Neutrophil (primary cell): ENCODE results near the gene GDPD5.
A peak's percentile ranks its signal among the peaks of the same experiment; 100 is the strongest.

Source experiments
- H3K27ac ChIP-seq: fragments of 200-600 bp; sonication (generic); 2 replicates; pipeline ENCODE4 v1.5.1; 2016; ENCODE audit warnings: mild to moderate bottlenecking, moderate library complexity
- H3K27me3 ChIP-seq: fragments of 200-600 bp; sonication (generic); 2 replicates; pipeline ENCODE4 v1.6.0; 2016; ENCODE audit warnings: mild to moderate bottlenecking
- H3K36me3 ChIP-seq: fragments of 200-600 bp; sonication (generic); 2 replicates; pipeline ENCODE4 v1.5.1; 2017
- H3K4me1 ChIP-seq, 2 experiments: fragments of 200-600 bp in 1 of 2; sonication (generic) in 1 of 2; 1 replicate in 1 of 2; 2 replicates in 1 of 2; pipeline versions ENCODE4 v1.5.1 to v1.6.1; 2013 to 2016; ENCODE audit warnings: low read depth in 1 of 2, low read length in 1 of 2, mild to moderate bottlenecking in 1 of 2, moderate library complexity in 1 of 2; ENCODE audit not compliant: control insufficient read depth in 1 of 2, insufficient read depth in 1 of 2
- H3K4me3 ChIP-seq, 2 experiments: fragments of 200-600 bp in 1 of 2; sonication (generic) in 1 of 2; 1 replicate in 1 of 2; 2 replicates in 1 of 2; pipeline ENCODE4 v1.5.1; 2013 to 2016; ENCODE audit warnings: low read depth in 1 of 2, low read length in 1 of 2, mild to moderate bottlenecking in 1 of 2, moderate library complexity in 1 of 2
- H3K9me3 ChIP-seq: fragments of 200-600 bp; sonication (generic); 2 replicates; pipeline ENCODE4 v1.5.1; 2016
- CTCF ChIP-seq: fragments of 200-600 bp; sonication (generic); IDR thresholded peaks from 2 replicates; pipeline ENCODE4 v1.5.1; 2016; ENCODE audit warnings: antibody characterized with exemption

GDPD5 gene

DNA sequence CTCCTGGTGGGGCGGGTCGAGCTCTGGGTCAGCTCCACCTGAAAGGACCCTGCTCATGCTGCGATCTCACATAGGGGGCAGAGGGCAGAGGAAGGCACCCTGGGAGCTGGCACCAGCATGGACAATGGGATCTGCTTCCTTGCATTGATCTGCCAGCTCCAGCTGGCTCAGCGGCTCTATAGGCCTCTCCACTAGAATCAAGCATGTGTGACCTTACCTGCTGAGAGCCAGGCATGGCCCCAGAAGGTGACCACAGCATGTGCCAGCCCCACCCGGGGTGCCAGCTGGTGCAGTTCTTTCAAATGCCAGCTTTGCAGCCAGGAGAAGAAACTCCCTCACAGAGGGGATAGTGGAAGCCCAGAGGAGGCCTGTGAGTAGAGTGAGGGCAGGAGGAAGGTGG is 70.8 kb downstream of the GDPD5 start:
- Histone ChIP-seq H3K36me3 (no peaks in the 10 kb centered on the region), H3K4me3 (no peak overlapping the region), H3K9me3 (no peaks in the 10 kb centered on the region), H3K27ac (no peak overlapping the region), H3K27me3 (no peaks in the 10 kb centered on the region), H3K4me1 (no peaks in the 10 kb centered on the region)
- TF ChIP-seq CTCF = no peak

DNA sequence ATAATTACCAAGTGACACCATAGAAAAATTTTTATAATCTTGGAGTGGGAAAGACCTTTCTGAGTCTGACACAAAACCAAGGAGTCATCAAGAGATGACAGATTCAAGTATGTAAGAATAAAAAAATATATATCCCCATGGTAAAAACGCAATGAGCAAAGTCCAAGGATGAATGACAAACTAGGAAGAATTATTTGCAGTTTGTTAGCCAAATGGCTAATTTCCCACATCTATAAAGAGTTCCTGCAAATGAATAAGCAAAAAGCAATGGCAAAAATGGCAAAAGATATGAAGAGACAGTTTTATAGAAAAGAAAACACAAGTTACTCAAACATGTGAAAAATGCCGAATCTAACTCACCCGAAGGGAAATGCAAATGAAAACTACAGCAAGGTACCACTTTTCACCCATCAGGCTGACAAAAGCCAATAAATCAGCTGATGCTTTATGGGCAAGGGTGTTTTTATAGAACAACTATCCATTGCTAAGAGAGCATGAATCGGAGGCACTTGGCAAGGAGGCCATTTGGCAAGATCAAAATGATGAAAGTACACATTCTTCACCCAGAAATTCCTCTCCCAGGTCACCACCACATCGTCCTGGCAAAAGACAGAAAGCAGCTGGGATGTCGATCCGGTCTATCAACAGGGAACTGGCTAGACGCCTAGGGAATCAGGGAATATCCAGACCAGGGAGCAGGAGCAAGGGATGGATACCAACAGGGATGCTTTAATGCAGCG is 71.7 kb downstream of the GDPD5 start:
- TF ChIP-seq CTCF = no peak
- H3K27ac ChIP-seq = no peak overlapping the region
- H3K27me3 ChIP-seq = no peaks in the 10 kb centered on the region
- no peak overlapping the region for H3K4me3 ChIP-seq
- H3K4me1 ChIP-seq = no peaks in the 10 kb centered on the region
- H3K36me3 ChIP-seq = no peaks in the 10 kb centered on the region
- H3K9me3 ChIP-seq = no peaks in the 10 kb centered on the region

DNA sequence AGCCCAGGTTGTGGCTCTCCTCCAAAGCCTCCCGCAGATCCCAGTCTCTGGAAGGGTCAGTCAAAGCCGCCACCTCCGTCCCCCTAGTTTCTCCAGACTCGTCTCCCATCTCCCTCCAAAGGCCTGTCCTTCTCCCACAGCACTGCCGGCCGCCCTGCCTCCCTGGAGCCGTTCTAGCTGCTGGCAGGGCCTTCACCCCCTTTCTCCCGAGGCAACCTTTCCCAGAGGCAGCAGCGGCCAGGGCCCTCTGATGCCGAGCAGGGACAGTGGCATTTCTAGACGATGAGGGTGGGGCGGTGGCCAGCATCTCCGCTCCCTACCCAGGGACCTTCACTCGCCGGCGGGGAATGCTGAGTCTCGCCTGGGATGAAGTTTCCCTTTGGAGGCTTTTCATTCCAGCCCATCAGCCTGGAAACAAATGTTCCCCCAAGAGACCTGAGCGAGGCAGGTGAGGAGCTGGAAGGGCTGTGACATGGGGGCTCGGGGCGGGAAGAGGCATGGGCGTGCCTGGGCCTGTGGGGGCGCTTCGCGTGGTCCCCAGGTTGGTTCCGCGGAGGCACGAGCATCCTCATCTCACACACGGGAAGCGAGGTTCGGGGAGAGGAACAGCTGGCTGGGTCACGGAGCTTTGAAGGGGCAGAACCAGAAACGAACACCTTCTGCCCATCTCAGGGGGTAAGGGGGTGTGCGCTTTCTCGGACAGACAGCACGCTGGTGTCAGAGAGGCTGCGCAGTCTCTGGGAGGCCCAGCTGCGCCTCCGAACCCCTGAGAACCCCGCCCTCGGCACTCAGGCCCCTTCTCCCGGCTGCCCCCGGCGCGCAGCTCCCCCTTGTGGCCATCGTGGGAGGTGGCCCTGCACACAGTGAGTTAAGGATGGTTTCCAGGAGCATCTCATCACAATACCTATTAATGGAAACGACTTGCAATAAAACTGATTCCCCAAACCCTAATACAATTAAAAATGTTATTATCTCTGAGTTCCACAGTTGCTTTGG is 74.6 kb downstream of the GDPD5 start:
- Histone ChIP-seq H3K27ac (no peak overlapping the region), H3K27me3 (no peaks in the 10 kb centered on the region), H3K4me3 (no peak overlapping the region), H3K36me3 (no peaks in the 10 kb centered on the region), H3K9me3 (no peaks in the 10 kb centered on the region), H3K4me1 (no peaks in the 10 kb centered on the region)
- TF ChIP-seq CTCF = peak; percentile 45

- H3K9me3 ChIP-seq = no peaks in the 10 kb centered on the region
- TF ChIP-seq CTCF = no peak
- H3K4me1 ChIP-seq = no peaks in the 10 kb centered on the region
- no peak overlapping the region for H3K27ac ChIP-seq
- no peaks in the 10 kb centered on the region for H3K36me3 ChIP-seq
- H3K4me3 ChIP-seq = no peak overlapping the region
- no peaks in the 10 kb centered on the region for H3K27me3 ChIP-seq
Measured at GRCh38 chr11:75450236-75450635, 75.5 kb downstream of the GDPD5 start.

DNA sequence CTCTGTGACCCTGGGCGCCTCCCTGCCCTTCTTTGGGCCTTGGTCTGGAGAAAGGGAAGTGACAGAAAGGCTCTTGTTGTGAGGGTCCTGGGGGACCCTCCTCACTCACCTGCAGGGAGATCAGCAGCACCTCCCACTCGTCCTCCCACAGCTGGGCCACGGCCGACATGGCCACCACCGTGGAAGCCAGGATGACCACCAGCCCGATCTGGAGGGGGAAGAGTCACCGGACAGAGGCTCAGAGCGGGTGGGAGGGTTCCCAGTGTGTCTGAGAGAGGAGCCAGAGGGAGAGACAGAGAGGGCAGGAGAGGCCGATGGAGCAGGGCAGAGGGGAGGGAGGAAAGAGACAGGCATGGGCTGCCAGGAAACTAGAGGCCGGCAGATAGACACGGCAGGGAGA is 76.0 kb downstream of the GDPD5 start:
- Histone ChIP-seq H3K9me3 (no peaks in the 10 kb centered on the region), H3K27ac (no peak overlapping the region), H3K4me3 (no peak overlapping the region), H3K27me3 (no peaks in the 10 kb centered on the region), H3K4me1 (no peaks in the 10 kb centered on the region), H3K36me3 (no peaks in the 10 kb centered on the region)
- no peak for TF ChIP-seq CTCF
